Spleen (tissue), 11 donors: ENCODE results near the gene JAM3. TPM values are rescaled to one million over a fixed set of nuclear protein-coding genes. Genes with fewer than 3 reads are reported as not detected.

Experiments used
- DNase-seq: peaks from one replicate; pipeline ENCODE4 v3.0.0-alpha.2; 2020
- H3K27ac ChIP-seq, 8 donors: fragments of 200-600 bp; sonication (generic) in 7 of 8; 1 replicate in 4 of 8; 2 replicates in 4 of 8; pipeline versions ENCODE4 v1.5.0 to v1.8.0; 2016 to 2021; ENCODE audit warnings: inconsistent platforms in 4 of 8, mild to moderate bottlenecking in 4 of 8, moderate library complexity in 1 of 8
- H3K27me3 ChIP-seq, 7 donors: fragments of 200-600 bp; sonication (generic) in 6 of 7; replicated peaks in 1 of 7; 1 replicate in 4 of 7; 2 replicates in 3 of 7; pipeline versions ENCODE4 v1.5.0 to v1.8.0; 2016 to 2021; ENCODE audit warnings: inconsistent platforms in 3 of 7, mild to moderate bottlenecking in 1 of 7
- H3K36me3 ChIP-seq, 6 donors: fragments of 200-600 bp; sonication (generic) in 5 of 6; 1 replicate in 4 of 6; 2 replicates in 2 of 6; pipeline versions ENCODE4 v1.5.0 to v1.8.0; 2016 to 2021; ENCODE audit warnings: inconsistent platforms in 2 of 6
- H3K4me1 ChIP-seq, 6 donors: fragments of 200-600 bp; sonication (generic) in 5 of 6; 1 replicate in 3 of 6; 2 replicates in 3 of 6; pipeline versions ENCODE4 v1.5.0 to v1.8.0; 2016 to 2021; ENCODE audit warnings: inconsistent platforms in 3 of 6
- H3K4me3 ChIP-seq, 8 donors: fragments of 200-600 bp; sonication (generic) in 7 of 8; 1 replicate in 4 of 8; 2 replicates in 4 of 8; pipeline versions ENCODE4 v1.5.0 to v1.8.0; 2016 to 2021; ENCODE audit warnings: inconsistent platforms in 4 of 8, mild to moderate bottlenecking in 4 of 8, moderate library complexity in 2 of 8
- H3K9me3 ChIP-seq, 8 donors: fragments of 200-600 bp; sonication (generic) in 7 of 8; 1 replicate in 4 of 8; 2 replicates in 4 of 8; pipeline versions ENCODE4 v1.5.0 to v1.8.0; 2016 to 2021; ENCODE audit warnings: inconsistent platforms in 4 of 8
- CTCF ChIP-seq, 11 experiments: fragments of 200-600 bp in 7 of 11; fragments of 450-650 bp in 4 of 11; sonication (generic) in 4 of 11; IDR thresholded peaks in 8 of 11; conservative IDR thresholded peaks in 3 of 11; 1 replicate in 7 of 11; 2 replicates in 4 of 11; pipeline versions ENCODE4 v1.4.0 to v1.8.0; 2016 to 2021; ENCODE audit warnings: antibody characterized with exemption in 11 of 11, inconsistent platforms in 4 of 11, mild to moderate bottlenecking in 1 of 11
- POLR2A ChIP-seq, 3 donors: fragments of 450-650 bp; IDR thresholded peaks; one replicate each; pipeline ENCODE4 v1.5.1; 2017; ENCODE audit warnings: antibody characterized with exemption in 3 of 3, mild to moderate bottlenecking in 1 of 3
- POLR2AphosphoS5 ChIP-seq, 3 donors: sonication (generic); formaldehyde crosslinking; IDR thresholded peaks; one replicate each; pipeline ENCODE4 v1.5.1; 2017; ENCODE audit warnings: antibody characterized with exemption in 3 of 3
- WGBS, 5 donors: extraction: QIAGEN DNeasy Blood & Tissue Kit in 3 of 5; methylation state at CpG; one replicate each; pipeline versions ENCODE4 v1.1.5 to v1.1.7; 2013 to 2018; 5-methylcytosine and 5-hydroxymethylcytosine counted together
- intact Hi-C: fragments of 100-400 bp; cut with DNase I; formaldehyde crosslinking; loops from one replicate; pipeline ENCODE4 v1.15.0; 2023; ENCODE audit warnings: low total_unique reads
- polyA plus RNA-seq, 3 donors: library from polyadenylated mRNA; stranded (reverse); fragments of 200-250 nt; gene quantifications; one replicate each; pipeline ENCODE4 v1.2.1, GENCODE V29; 2013
- total RNA-seq, 7 donors: library from RNA; depleted of rRNA in 3 of 7; stranded (reverse); fragments of >200 nt in 3 of 7; fragmentation: NEBNext Ultra II Directional in 4 of 7; extraction: Animal tissue kit (Norgen Biotek cat#: 25700) in 4 of 7; gene quantifications; one replicate each; pipeline versions ENCODE4 v1.1.0 to v1.2.1, GENCODE V29; 2016 to 2021
- donor health status: healthy with polysubstance abuse.
- donor health status: DM: no; HTN: no; CAD: no; lungs with moderate emphysema.
- donor health status: DM: no; HTN: no; CAD: no.
- donor health status: Bipolar disorder and iron deficiency.
- donor health status: healthy.
- donor health status: DM: no; HTN: no; CAD: no.
- donor health status: DM: yes; HTN: yes; CAD: no.

The JAM3 gene
- total and polyA plus RNA-seq, 10 donors: 9.5 to 28.7 (median 23.2) TPM

GRCh38 chr11:134027671-134028070, 41.2 kb upstream of the JAM3 start:
- no peaks in the 10 kb centered on the region for H3K9me3 ChIP-seq
- no peaks in the 10 kb centered on the region for H3K36me3 ChIP-seq
- H3K27ac ChIP-seq: no peak overlapping the region
- H3K27me3 ChIP-seq: peaks cover 0 to 40% (median 0%) of the 10 kb centered on the region in 7 donors
- WGBS, 5 donors: 53 to 71% (median 57%) methylated on average over 2 to 4 of the region's 4 CpGs
- no peak overlapping the region for H3K4me3 ChIP-seq
- intact Hi-C loops: no loop called here
- DNase-seq: no peak
- no peak for TF ChIP-seq POLR2AphosphoS5 (IDR thresholded peaks at IDR 0.05)
- TF ChIP-seq CTCF (IDR thresholded peaks at IDR 0.05 in 8 of 11, conservative IDR thresholded peaks at IDR 0.05 in 3 of 11): no peak
- no peak for TF ChIP-seq POLR2A (IDR thresholded peaks at IDR 0.05)
- peaks cover 0 to 5% (median 2%) of the 10 kb centered on the region in 6 donors for H3K4me1 ChIP-seq

- H3K9me3 ChIP-seq: no peaks in the 10 kb centered on the region
- no peak for TF ChIP-seq POLR2A (IDR thresholded peaks at IDR 0.05)
- no peak for TF ChIP-seq POLR2AphosphoS5 (IDR thresholded peaks at IDR 0.05)
- TF ChIP-seq CTCF (IDR thresholded peaks at IDR 0.05 in 8 of 11, conservative IDR thresholded peaks at IDR 0.05 in 3 of 11): no peak
- no peak overlapping the region for H3K27ac ChIP-seq
- H3K36me3 ChIP-seq: no peaks in the 10 kb centered on the region
- peaks cover 2 to 13% (median 9%) of the 10 kb centered on the region in 6 donors for H3K4me1 ChIP-seq
- intact Hi-C loops: no loop called here
- no peak for DNase-seq
- WGBS, 5 donors: 67 to 87% (median 79%) methylated on average over 3 of the region's 3 CpGs
- no peak overlapping the region for H3K4me3 ChIP-seq
- H3K27me3 ChIP-seq: peaks cover 0 to 47% (median 0%) of the 10 kb centered on the region in 7 donors
Observed at GRCh38 chr11:134028368-134028920, 40.4 kb upstream of the JAM3 start.

GRCh38 chr11:134030853-134031252, 38.0 kb upstream of the JAM3 start:
- TF ChIP-seq POLR2A (IDR thresholded peaks at IDR 0.05): no peak
- peak in 1 of 11 experiments; percentile 23 for TF ChIP-seq CTCF (IDR thresholded peaks at IDR 0.05 in 8 of 11, conservative IDR thresholded peaks at IDR 0.05 in 3 of 11)
- TF ChIP-seq POLR2AphosphoS5 (IDR thresholded peaks at IDR 0.05): no peak
- Histone ChIP-seq H3K27ac (no peak overlapping the region), H3K27me3 (peaks cover 0 to 48% (median 0%) of the 10 kb centered on the region in 7 donors), H3K9me3 (no peaks in the 10 kb centered on the region), H3K36me3 (no peaks in the 10 kb centered on the region), H3K4me1 (peaks cover 12 to 32% (median 27%) of the 10 kb centered on the region in 6 donors), H3K4me3 (no peak overlapping the region)
- intact Hi-C loops: no loop called here
- 66 to 72% (median 67%) methylated on average over 16 of the region's 16 CpGs for WGBS, 5 donors
- no peak for DNase-seq

GRCh38 chr11:134032043-134032442, 36.8 kb upstream of the JAM3 start:
- TF ChIP-seq CTCF (IDR thresholded peaks at IDR 0.05 in 8 of 11, conservative IDR thresholded peaks at IDR 0.05 in 3 of 11) (no peak), POLR2A (IDR thresholded peaks at IDR 0.05) (no peak), POLR2AphosphoS5 (IDR thresholded peaks at IDR 0.05) (no peak)
- Histone ChIP-seq H3K4me3 (no peak overlapping the region), H3K4me1 (peaks cover 12 to 44% (median 32%) of the 10 kb centered on the region in 6 donors), H3K36me3 (no peaks in the 10 kb centered on the region), H3K27me3 (peaks cover 0 to 52% (median 0%) of the 10 kb centered on the region in 7 donors), H3K9me3 (no peaks in the 10 kb centered on the region), H3K27ac (no peak overlapping the region)
- DNase-seq: no peak
- 65 to 77% (median 71%) methylated on average over 6 of the region's 6 CpGs for WGBS, 5 donors
- intact Hi-C loops: no loop called here
